NK-92 (cell line): ENCODE data around the gene FGF2.
"Not testable (repeated sequence)": the region's sequence is repeated elsewhere in the genome, so short reads cannot be mapped to it uniquely, and the experiment has no call there.

ENCODE experiments used
- DNase-seq: peaks from one replicate; lab custom pipeline; 2025; ENCODE audit not compliant: unreplicated experiment; lab: John Stamatoyannopoulos, UW

Gene FGF2

DNA sequence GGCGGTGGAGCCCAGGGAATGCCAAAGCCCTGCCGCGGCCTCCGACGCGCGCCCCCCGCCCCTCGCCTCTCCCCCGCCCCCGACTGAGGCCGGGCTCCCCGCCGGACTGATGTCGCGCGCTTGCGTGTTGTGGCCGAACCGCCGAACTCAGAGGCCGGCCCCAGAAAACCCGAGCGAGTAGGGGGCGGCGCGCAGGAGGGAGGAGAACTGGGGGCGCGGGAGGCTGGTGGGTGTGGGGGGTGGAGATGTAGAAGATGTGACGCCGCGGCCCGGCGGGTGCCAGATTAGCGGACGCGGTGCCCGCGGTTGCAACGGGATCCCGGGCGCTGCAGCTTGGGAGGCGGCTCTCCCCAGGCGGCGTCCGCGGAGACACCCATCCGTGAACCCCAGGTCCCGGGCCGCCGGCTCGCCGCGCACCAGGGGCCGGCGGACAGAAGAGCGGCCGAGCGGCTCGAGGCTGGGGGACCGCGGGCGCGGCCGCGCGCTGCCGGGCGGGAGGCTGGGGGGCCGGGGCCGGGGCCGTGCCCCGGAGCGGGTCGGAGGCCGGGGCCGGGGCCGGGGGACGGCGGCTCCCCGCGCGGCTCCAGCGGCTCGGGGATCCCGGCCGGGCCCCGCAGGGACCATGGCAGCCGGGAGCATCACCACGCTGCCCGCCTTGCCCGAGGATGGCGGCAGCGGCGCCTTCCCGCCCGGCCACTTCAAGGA lies at the start of gene FGF2:
TSS of gene FGF2 (plus strand) at position 279 of the 705 bp plus-strand sequence. CDS start at position 623, 344 bp downstream.
- DNase-seq: no peak

- no peak for DNase-seq
Observed at GRCh38 chr4:122776916-122777315, 49.7 kb upstream of the FGF2 start.

- DNase-seq: no peak
Observed at GRCh38 chr4:122777846-122778673, 48.6 kb upstream of the FGF2 start.

- no peak for DNase-seq
Observed at GRCh38 chr4:122781486-122781885, 45.1 kb upstream of the FGF2 start.

GRCh38 chr4:122783301-122784215 lies 43.1 kb upstream of the FGF2 start:
- DNase-seq: no peak

DNA sequence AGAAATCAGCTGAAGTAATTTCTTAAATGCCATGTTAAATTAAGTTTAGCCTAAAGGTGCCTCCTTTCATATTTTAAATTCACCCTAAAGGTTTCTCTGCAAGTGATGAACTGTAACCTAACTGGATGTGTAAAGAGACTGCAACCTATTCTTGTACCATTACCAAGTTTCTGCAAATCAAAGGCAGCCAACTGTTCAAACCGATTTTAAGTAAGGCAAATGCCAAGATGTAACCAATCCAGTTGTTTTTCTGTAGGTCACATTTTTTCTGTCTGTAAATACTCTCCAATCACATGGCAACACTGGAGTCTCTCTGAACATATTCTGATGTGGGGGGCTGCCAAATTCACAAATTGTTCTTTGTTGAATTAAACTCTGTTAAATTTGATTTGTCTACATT lies 42.4 kb upstream of the FGF2 start:
- no peak for DNase-seq

- no peak for DNase-seq
Observed at GRCh38 chr4:122785099-122785498, 41.5 kb upstream of the FGF2 start.

DNA sequence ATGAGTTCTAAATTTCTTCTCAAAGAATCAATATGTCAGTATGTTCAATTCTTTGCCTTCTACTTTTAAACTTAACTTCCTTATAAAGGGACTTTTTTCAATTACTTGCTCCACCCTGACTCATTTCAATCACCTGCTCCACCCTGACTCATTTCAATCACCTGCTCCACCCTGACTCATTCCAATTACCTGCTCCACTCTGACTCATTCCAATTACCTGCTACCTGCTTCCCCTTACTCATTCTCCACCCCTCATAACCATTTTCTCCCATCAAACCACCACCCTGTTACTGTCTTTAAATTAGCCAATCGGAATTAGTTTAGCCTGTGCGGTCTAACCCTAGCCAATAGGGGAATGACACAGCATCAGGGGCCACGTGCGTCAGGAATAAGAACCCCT lies 40.3 kb upstream of the FGF2 start:
- not testable (repeated sequence) for DNase-seq

- not testable (repeated sequence) for DNase-seq
Observed at GRCh38 chr4:122786920-122787319, 39.7 kb upstream of the FGF2 start.

DNA sequence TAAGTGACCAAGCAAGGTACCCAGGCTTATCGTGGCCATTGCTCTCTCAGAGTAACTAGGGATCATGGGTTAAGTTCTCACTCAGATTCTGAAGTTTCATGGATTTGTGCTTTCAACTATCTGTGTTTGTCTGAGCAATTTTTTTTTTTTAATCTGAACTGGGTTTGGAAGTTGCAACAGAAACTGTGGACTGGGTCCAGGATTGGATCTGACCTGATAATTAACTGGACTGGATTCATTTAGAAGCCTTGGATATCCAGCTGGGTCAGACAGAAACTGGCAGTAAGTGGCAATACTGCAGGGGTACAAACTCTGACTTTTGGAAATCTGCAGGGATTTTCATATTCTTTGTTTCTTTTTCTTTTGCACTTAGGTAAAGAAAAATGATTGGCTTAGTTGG lies 38.7 kb upstream of the FGF2 start:
- DNase-seq: no peak

DNA sequence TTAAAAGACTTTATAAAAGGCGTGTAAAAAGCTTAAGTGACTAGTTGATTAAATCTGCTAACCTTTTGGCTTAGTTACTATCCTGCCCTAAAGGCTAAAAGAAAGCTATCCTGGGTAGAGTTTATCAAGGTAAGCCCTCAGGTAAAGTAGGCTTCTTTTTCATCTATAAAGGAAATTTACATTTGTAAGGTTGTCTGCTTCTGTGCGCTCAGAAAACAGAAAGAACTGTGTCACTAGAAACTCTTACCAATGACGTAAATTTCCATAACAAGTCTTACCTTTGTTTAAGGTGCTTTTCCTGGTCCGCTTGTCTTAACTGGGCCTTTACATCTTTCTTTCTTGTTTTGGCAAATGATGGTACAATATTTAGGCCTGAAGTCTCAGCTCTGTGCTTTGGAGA lies 37.7 kb upstream of the FGF2 start:
- no peak for DNase-seq

- no peak for DNase-seq
Observed at GRCh38 chr4:122793811-122794210, 32.8 kb upstream of the FGF2 start.

DNA sequence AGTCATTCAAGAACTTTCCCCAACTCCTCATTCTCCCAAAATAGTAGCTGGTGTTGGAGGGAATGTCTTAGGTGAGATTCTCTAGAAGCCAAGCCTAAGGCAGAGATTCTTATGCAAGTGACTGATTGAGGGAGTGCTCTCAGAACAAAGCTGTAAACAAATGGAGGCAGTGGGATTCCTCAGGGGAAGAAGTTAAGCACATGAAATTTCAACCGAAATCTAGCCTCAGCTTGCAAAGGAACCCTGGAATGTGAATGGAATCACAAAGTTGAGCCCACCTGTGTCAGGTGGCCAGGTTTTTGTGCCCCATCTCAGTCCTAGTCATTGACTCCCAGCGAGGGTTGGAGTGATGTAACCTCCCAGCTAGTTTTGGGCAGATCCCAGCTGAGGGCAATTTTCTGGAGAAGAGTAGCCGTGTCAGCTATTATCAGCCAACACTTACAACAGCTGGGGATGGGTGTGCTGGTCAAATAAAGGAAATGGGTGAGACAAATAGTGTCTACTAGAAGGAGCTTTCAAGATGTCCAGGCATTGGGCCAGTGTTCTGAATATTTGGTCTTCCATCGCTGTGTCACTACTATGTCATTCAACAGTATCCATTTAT lies 29.7 kb upstream of the FGF2 start:
- DNase-seq: no peak

- DNase-seq: no peak
Observed at GRCh38 chr4:122797405-122798094, 29.1 kb upstream of the FGF2 start.

GRCh38 chr4:122798101-122798500 lies 28.5 kb upstream of the FGF2 start:
- DNase-seq: no peak

- DNase-seq: no peak
Observed at GRCh38 chr4:122798917-122799316, 27.7 kb upstream of the FGF2 start.

DNA sequence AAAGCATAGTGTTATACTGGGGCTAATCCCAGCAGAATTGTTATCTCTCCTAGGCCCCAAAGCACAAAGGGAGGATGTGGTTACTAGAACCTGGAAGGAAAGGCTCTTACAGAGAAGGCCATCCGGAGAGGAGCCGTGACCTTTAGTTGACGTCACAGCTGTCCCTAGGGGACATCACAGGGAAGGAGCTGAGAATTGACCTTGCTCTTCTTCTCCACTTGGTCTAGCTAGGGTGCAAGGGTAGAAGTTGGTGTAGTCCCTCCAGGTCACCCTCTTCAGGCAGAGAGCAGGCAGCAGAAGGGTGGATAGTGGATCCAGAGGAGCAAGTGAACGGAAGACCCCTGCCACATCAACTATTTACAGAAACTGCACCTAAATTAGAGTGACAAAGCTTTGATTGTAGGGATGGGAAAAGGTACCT lies 22.8 kb upstream of the FGF2 start:
- DNase-seq: no peak

DNA sequence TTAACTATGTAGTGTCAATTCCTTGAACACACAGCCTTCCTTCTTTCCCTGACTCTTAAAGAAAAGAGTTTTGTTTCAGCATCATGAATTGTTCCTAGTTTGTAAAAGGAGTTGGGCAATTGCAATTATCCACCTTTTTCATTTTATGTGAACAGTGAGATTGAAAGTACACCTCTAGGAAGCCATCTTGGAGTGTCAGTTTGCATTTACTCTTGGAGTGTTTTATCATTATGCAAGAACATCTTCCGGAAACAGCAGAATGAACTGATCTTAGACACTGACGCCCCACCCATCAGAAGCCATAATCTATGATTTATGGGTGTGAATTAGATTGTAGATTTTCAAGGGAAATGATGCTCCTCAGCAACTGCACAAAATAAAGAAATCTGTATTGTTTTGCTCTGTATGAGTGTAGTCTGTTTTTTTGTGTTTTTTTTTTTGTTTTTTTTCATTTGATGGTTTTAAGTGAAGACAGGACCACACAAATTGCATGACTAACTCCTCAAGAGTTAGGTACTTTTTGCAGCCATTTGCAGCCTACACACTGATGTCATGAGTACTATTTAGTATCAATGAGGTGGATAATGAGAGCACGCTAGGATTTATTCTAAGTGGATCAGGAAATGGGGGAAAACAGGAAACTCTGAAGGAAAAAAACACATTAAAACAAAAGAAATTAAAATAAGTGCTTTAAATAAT lies 19.5 kb upstream of the FGF2 start:
- no peak for DNase-seq

DNA sequence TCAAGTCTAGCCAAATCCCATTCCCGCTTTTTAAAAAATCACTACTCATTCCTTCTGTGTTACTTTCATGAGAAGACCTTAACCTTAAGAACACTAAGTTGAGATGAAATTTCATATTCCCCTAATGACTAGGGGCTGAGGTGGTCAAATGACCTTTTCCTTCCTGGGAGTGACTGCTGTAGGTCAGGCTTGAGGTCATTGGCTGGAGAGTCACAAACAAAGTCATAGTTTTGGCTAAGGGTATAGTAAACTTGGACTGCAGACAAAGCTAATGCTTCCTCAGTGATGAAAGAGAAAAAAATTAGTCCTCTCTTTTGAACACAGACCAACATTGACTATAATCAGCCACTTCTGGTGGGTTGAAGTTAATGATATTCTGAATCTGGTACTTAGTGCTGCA lies 16.0 kb upstream of the FGF2 start:
- DNase-seq: no peak

GRCh38 chr4:122811781-122812180 lies 14.8 kb upstream of the FGF2 start:
- DNase-seq: not testable (repeated sequence)
